Calu3 (cell line): ENCODE measurements around the gene ACACB. TPM values are rescaled to one million over a fixed set of nuclear protein-coding genes. Genes with fewer than 3 reads are reported as not detected.

ENCODE experiments used
- BruUV-seq: library from RNA; stranded (reverse); fragments of 400-500 nt; replicated peaks from 2 replicates; lab custom pipeline; 2021; lab: Mats Ljungman, UMichigan
- CTCF ChIA-PET: fragments of 300-600 bp; sonication (Branson Sonifier 250); formaldehyde crosslinking; loops from one replicate; lab custom pipeline; 2022; ENCODE audit warnings: antibody characterized with exemption; lab: Charles Lee
- DNase-seq: peaks from one replicate; pipeline ENCODE4 v3.0.0; 2022
- H3K27ac Mint-ChIP-seq: one replicate; pipeline ENCODE4 v1.8.0; 2022; ENCODE audit warnings: mixed read lengths; ENCODE audit not compliant: unreplicated experiment
- H3K27me3 Mint-ChIP-seq: one replicate; pipeline ENCODE4 v1.8.0; 2022; ENCODE audit warnings: mixed read lengths; ENCODE audit not compliant: unreplicated experiment
- H3K36me3 Mint-ChIP-seq: one replicate; pipeline ENCODE4 v1.8.0; 2022; ENCODE audit warnings: mild to moderate bottlenecking, moderate library complexity, mixed read lengths; ENCODE audit not compliant: insufficient read depth, unreplicated experiment
- H3K4me1 Mint-ChIP-seq: one replicate; pipeline ENCODE4 v1.8.0; 2022; ENCODE audit warnings: mild to moderate bottlenecking, low read depth, mixed read lengths; ENCODE audit not compliant: unreplicated experiment
- H3K4me3 Mint-ChIP-seq: one replicate; pipeline ENCODE4 v1.8.0; 2022; ENCODE audit warnings: mild to moderate bottlenecking, low read depth, moderate library complexity, mixed read lengths; ENCODE audit not compliant: unreplicated experiment
- H3K9me3 Mint-ChIP-seq: one replicate; pipeline ENCODE4 v1.8.0; 2022; ENCODE audit warnings: low read depth, mixed read lengths; ENCODE audit not compliant: unreplicated experiment
- CTCF ChIP-seq: fragments of 200-600 bp; IDR thresholded peaks from one replicate; pipeline ENCODE4 v1.8.0; 2022; ENCODE audit warnings: antibody characterized with exemption; ENCODE audit not compliant: unreplicated experiment
- intact Hi-C: fragments of 100-400 bp; cut with micrococcal nuclease; formaldehyde crosslinking; loops from one replicate; pipeline ENCODE4 v1.10.0; 2022; ENCODE audit not compliant: unreplicated experiment
- total RNA-seq: library from RNA; stranded (reverse); gene quantifications from 2 replicates; pipeline ENCODE4 v1.2.3, GENCODE V29; 2022

ACACB gene
- total RNA-seq, 1 experiment from 2014 or later: 6.2 TPM

GRCh38 chr12:109150124-109150640 lies 33.8 kb downstream of the ACACB start:
- BruUV-seq: no TSS peak
- H3K4me3 Mint-ChIP-seq: no peak overlapping the region
- no peaks in the 10 kb centered on the region for H3K4me1 Mint-ChIP-seq
- no peak overlapping the region for H3K27ac Mint-ChIP-seq
- intact Hi-C loops: no loop called here
- H3K9me3 Mint-ChIP-seq: no peaks in the 10 kb centered on the region
- peaks cover 14% of the 10 kb centered on the region for H3K36me3 Mint-ChIP-seq
- no peak for TF ChIP-seq CTCF
- CTCF ChIA-PET: interaction anchor here (0.9 to 1.5 kb wide), 2 partner anchors 10 to 19 kb away, joined by 3 to 5 read pairs; no protein-coding TSS in a partner anchor
- H3K27me3 Mint-ChIP-seq: peaks cover 53% of the 10 kb centered on the region
- no peak for DNase-seq

- intact Hi-C loops: no loop called here
- H3K4me3 Mint-ChIP-seq: no peak overlapping the region
- H3K9me3 Mint-ChIP-seq: no peaks in the 10 kb centered on the region
- no peak for DNase-seq
- no TSS peak for BruUV-seq
- CTCF ChIA-PET: interaction anchor here (1.5 kb wide), 1 partner anchor 11 kb away, joined by 5 read pairs; no protein-coding TSS in a partner anchor
- H3K4me1 Mint-ChIP-seq: no peaks in the 10 kb centered on the region
- H3K36me3 Mint-ChIP-seq: peaks cover 17% of the 10 kb centered on the region
- H3K27ac Mint-ChIP-seq: no peak overlapping the region
- TF ChIP-seq CTCF: no peak
- H3K27me3 Mint-ChIP-seq: peaks cover 51% of the 10 kb centered on the region
Observed at GRCh38 chr12:109151457-109151856, 35.1 kb downstream of the ACACB start.

DNA sequence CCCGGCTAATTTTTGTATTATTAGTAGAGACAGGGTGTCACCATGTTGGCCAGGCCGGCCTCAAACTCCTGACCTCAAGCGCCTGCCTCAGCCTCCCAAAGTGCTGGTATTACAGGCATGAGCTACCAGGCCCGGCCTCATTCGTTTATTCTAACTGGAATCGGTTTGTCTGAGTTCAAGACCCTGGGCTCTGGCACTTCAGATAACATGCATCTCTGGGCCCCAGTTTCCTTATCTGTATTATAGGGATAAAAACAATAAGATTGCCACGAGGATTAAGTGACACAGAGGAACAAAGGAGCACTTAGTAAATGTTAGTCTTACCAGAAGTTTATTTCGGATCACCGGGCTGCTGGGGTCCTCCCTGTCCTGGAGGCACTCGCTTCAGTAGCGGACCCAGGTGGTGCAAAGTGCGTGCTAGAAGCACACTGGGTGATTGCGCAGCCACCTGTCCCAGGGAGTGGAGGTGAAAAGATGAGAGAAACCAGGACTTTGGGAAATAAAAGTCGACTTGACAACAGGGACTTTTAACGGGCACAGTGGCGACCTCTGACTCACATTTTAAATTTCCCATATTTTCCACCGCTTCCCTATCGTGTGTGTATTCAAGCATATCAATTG lies 37.5 kb downstream of the ACACB start:
- peak overlapping the region; percentile 74 for H3K4me3 Mint-ChIP-seq
- no peaks in the 10 kb centered on the region for H3K9me3 Mint-ChIP-seq
- CTCF ChIA-PET: interaction anchor here (0.5 to 1.7 kb wide), 9 partner anchors 19 to 588 kb away, joined by 3 to 8 read pairs (median 3); no protein-coding TSS in a partner anchor
- no TSS peak for BruUV-seq
- H3K4me1 Mint-ChIP-seq: no peaks in the 10 kb centered on the region
- H3K27me3 Mint-ChIP-seq: peaks cover 26% of the 10 kb centered on the region
- TF ChIP-seq CTCF: no peak
- DNase-seq: no peak
- intact Hi-C loops: no loop called here
- H3K27ac Mint-ChIP-seq: no peak overlapping the region
- H3K36me3 Mint-ChIP-seq: peaks cover 17% of the 10 kb centered on the region

GRCh38 chr12:109154451-109155438 lies 38.4 kb downstream of the ACACB start:
- Mint-ChIP-seq H3K27me3 (peaks cover 18% of the 10 kb centered on the region), H3K4me1 (no peaks in the 10 kb centered on the region), H3K9me3 (no peaks in the 10 kb centered on the region), H3K27ac (no peak overlapping the region), H3K36me3 (peaks cover 17% of the 10 kb centered on the region), H3K4me3 (peak overlapping the region; percentile 74)
- no TSS peak for BruUV-seq
- TF ChIP-seq CTCF: no peak
- intact Hi-C loops: no loop called here
- CTCF ChIA-PET: interaction anchor here (0.5 to 1.7 kb wide), 9 partner anchors 20 to 588 kb away, joined by 3 to 8 read pairs (median 4); no protein-coding TSS in a partner anchor
- DNase-seq: peak; percentile 84
